ENCODE data around the gene PDE4D.

- TF ChIP-seq EZH2 (IDR thresholded peaks at IDR 0.05; ENCODE audit: insufficient read depth, poor library complexity, severe bottlenecking) (no peak), EZH2phosphoT487 (IDR thresholded peaks at IDR 0.05; ENCODE audit: insufficient read depth, low read depth) (no peak)
Observed at GRCh38 chr5:59246145-59246869, 647.2 kb downstream of the PDE4D start.

Data from GM23248 (cell line).